ENCODE measurements around the gene KIF5C.
A peak's percentile ranks its signal among the peaks of the same experiment; 100 is the strongest.
"Not testable (repeated sequence)": the region's sequence is repeated elsewhere in the genome, so short reads cannot be mapped to it uniquely, and the experiment has no call there.

Gene KIF5C

GRCh38 chr2:148874868-148875341 lies at the start of gene KIF5C:
TSS of gene KIF5C (plus strand) at chr2:148875227. CDS start at chr2:148875618, 391 bp downstream.
- peak; percentile 71 for DNase-seq

- DNase-seq: no peak
Measured at GRCh38 chr2:148826791-148827190, 48.2 kb upstream of the KIF5C start.

GRCh38 chr2:148828941-148829340 lies 46.1 kb upstream of the KIF5C start:
- DNase-seq: no peak

- no peak for DNase-seq
Measured at GRCh38 chr2:148829618-148830017, 45.4 kb upstream of the KIF5C start.

GRCh38 chr2:148832637-148833036 lies 42.4 kb upstream of the KIF5C start:
- no peak for DNase-seq

GRCh38 chr2:148842050-148842449 lies 33.0 kb upstream of the KIF5C start:
- no peak for DNase-seq

GRCh38 chr2:148848146-148848545 lies 26.9 kb upstream of the KIF5C start:
- no peak for DNase-seq

GRCh38 chr2:148853458-148853857 lies 21.6 kb upstream of the KIF5C start:
- no peak for DNase-seq

- no peak for DNase-seq
Measured at GRCh38 chr2:148860037-148860436, 15.0 kb upstream of the KIF5C start.

DNA sequence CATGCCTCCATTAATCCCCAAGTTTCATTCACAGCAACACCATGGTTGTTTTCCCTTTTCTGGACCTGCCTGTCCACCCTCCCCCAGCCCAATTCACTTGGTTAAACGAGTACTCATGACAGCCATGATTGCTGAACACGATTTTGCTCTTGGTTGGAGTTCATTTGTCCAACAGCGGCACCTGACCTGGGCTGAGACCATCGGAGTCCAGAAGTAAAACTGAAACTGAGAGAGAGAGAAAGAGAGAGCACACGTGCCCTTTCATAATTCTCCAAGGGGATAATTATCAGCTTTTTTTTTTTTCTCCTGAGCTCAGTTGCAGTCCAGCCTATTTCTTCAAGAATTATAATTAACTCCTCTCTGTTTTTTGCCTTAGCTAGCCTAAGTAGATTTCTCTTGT lies 13.7 kb upstream of the KIF5C start:
- no peak for DNase-seq

DNA sequence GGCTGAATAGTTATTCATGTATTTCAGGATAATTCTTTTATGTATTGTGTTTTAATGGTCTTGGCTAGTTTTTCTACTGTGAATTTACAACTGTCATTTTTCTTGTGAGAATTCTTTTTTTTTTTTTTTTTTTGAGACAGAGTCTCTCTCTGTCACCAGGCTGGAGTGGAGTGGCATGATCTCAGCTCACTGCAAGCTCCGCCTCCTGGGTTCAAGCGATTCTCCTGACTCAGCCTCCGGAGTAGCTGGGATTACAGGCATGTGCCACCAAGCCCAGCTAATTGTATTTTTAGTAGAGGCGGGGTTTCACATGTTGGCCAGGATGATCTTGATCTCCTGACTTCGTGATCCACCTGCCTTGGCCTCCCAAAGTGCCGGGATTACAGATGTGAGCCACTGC lies 12.5 kb upstream of the KIF5C start:
- not testable (repeated sequence) for DNase-seq

DNA sequence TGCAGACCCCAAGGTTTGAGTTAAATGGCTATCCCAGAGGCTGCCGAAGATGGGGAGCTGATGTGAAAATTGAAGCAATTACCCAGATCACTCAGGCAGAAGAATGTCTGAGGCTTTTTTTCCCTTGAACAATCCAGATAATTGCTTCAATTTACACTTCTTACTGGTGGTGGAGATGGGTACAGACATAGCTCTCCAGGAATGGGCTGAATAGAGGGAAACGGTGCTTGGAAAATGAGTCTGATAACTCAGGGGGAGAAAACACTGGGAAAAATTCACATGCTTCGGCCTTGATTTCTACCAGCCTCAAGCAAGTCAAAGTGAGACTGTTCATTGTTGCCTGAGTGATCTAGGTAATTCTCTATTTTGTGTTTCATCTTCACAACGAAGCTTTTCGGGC lies 9.5 kb upstream of the KIF5C start:
- no peak for DNase-seq

GRCh38 chr2:148866091-148866490 lies 8.9 kb upstream of the KIF5C start:
- DNase-seq: no peak

GRCh38 chr2:148867079-148867769 lies 7.8 kb upstream of the KIF5C start:
- no peak for DNase-seq

DNA sequence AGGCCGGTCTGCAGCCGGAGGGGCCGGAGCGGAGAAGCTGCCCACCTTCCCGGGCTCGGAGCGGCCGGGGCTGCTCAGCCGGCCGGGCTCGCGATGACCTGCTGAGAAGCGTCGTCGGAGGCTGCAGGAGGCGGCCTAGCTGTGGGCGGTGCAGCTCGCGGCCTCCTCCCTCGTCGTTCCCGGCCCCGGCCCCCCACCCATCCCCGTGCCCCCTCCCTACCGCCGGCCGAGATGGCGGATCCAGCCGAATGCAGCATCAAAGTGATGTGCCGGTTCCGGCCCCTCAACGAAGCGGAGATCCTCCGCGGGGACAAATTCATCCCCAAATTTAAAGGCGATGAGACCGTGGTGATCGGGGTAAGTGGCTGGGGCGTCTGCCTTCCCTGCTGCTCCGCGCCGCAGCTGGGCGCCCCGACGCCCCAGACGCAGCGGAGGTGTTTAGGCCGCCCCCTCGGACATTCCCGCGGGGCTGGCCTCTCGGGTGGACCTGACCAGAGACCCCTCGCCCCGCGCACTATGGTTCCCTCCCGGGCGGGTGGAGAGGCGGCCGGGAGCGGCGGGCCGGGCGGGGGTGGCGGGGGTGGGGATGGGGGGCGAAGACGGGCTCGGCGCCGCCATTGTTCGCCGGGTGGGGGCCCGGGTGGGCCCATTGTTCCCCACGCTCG lies 492 bp downstream of the KIF5C start:
- DNase-seq: no peak

GRCh38 chr2:148876202-148876594 lies 1.2 kb downstream of the KIF5C start:
- no peak for DNase-seq

DNA sequence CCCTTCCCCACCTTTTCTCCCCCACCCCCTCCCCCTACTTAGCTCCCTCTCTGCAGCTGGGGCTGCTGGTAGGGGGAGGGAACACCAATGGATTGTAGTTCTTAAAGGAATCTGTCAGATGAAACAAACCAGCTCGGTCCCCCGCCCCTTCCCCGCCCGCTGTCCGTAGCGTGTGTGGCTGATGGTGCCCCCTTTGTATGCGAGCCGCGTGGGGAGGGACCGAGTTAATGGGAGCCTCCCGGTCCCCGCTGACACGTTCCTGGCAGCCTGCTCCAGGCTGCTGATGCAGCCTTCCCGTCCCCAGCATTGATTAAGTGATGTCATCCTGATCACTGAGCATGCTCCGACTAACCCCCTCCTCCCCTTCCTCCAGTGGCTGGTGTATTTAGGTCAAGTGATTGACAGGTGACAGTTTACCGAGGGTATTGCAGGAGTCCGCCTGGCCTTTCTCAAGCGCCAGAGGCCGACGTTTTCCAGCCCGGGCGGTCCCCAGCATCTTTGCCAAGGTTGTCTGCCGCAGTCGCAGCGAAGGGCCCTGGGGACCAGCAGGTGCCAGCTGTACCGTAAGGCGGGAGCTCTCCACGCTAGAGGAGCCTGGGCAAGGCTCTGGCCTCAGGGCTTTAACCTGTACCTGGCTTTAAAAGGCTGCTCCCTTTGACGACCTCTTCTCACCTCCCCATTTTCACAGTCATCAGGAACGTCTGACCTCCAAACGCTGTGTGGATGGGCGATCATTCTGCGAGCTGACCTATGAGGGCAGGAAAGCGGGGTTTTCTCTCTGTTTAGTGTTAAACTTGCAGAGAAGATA lies 1.8 kb downstream of the KIF5C start:
- DNase-seq: no peak

GRCh38 chr2:148877403-148877740 lies 2.3 kb downstream of the KIF5C start:
- DNase-seq: no peak

DNA sequence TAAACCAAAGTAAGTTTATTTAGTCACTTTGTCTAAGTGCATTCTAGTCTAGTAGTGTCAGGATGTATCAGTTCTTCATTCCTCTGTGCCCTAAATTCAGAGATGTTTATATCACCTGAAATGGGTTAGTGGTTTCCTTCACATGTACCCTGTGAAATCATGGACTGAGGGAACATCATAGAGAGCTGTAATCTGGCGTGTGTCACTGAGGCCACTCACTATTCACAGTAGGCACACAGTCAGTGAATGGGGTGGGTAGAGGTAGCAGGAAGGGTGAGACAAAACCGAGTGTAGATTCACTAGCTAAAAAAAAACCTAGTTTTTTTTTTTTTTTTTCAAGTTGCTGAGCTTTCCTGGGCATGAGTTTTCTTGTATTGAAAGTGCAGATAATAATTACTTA lies 5.6 kb downstream of the KIF5C start:
- DNase-seq: no peak

GRCh38 chr2:148882051-148882450 lies 7.0 kb downstream of the KIF5C start:
- no peak for DNase-seq

DNA sequence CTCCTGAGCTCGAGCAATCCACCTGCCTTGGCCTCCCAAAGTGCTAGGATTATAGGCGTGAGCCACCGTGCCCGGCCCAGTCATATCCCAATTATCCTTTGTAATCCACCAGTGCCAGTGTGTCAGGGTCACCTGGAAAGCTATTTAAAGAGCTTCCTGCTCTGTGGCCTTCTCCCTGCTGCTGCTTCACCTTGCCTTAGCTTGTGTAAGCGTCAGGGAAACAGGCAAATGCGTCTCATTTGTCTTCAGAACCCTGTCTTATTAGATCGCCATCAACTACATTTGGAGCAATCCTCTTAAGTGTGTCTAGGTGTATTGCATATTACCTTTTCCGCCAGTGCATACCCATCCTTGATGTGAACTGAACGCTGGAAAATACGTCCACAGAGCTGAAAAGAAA lies 10.2 kb downstream of the KIF5C start:
- no peak for DNase-seq

DNA sequence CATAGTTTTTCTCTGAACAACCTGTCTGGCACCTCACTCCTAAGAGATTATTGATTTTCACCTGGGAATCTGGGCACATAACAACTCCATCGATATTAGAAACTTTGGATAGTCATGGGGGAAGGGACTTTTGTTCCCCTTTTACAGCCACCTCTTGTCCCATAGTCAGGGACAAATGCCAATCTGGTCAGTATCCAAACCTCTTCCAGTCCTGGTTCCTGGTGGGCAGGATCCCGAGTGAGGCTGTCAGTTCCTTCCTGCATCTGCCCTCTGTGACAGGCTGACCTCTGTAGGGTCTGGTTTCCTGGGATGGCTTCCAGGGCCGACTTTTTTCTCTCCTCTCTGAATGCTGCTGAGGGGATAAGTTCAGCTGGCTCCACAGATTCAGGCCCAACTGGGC lies 11.0 kb downstream of the KIF5C start:
- no peak for DNase-seq

- DNase-seq: no peak
Measured at GRCh38 chr2:148887350-148888002, 12.4 kb downstream of the KIF5C start.
